HCT116 (cell line): ENCODE data around the gene TENT4A. TPM values are rescaled to one million over a fixed set of nuclear protein-coding genes. Genes with fewer than 3 reads are reported as not detected.

Source experiments
- ATAC-seq: fragments of 200-7000 bp; cut with Tn5 transposase; 2 replicates; pipeline ENCODE4 v1.9.1; 2020; ENCODE audit warnings: mild to moderate bottlenecking, moderate library complexity
- BruUV-seq: library from RNA; stranded (reverse); fragments of 400-500 nt; replicated peaks from 2 replicates; lab custom pipeline; 2021; lab: Mats Ljungman, UMichigan
- CTCF ChIA-PET: fragments of 300-600 bp; sonication (Branson Sonifier 250); formaldehyde crosslinking; loops from one replicate; lab custom pipeline; 2021; ENCODE audit warnings: antibody characterized with exemption; lab: Charles Lee
- POLR2A ChIA-PET: fragments of 300-600, 350-600 bp; sonication (Branson Sonifier 250); formaldehyde crosslinking; loops from one replicate; lab custom pipeline; 2021; ENCODE audit warnings: antibody characterized with exemption; lab: Charles Lee
- RAD21 ChIA-PET, 2 experiments: fragments of 300-600 bp; sonication (Branson Sonifier 250); formaldehyde crosslinking; loops; one replicate each; lab custom pipeline; 2023; ENCODE audit warnings: low total read pairs in 2 of 2; ENCODE audit not compliant: uncharacterized antibody in 2 of 2, unreplicated experiment in 2 of 2, low non-redundant PET in 1 of 2; lab: Charles Lee
- DNase-seq: peaks from one replicate; pipeline ENCODE4 v3.0.0-alpha.2; 2010; ENCODE audit warnings: low read depth, low spot score
- H2AFZ ChIP-seq: fragments of 200-600 bp; shearing (Covaris generic), sonication (generic); 2 replicates; pipeline ENCODE4 v1.6.1; 2017; ENCODE audit warnings: low read depth, mixed run types, mixed read lengths, antibody characterized with exemption, low read length; ENCODE audit not compliant: poor library complexity, severe bottlenecking
- H3K27ac ChIP-seq: 2 replicates; pipeline ENCODE4 v1.5.1; 2012; ENCODE audit warnings: low read depth, low read length
- H3K27me3 ChIP-seq: fragments of 200-600 bp; sonication (generic); 2 replicates; pipeline ENCODE4 v1.6.1; 2016; ENCODE audit warnings: mixed run types, low read length, mixed read lengths; ENCODE audit not compliant: insufficient read depth
- H3K36me3 ChIP-seq, 2 experiments: fragments of 200-500 bp in 1 of 2; fragments of 200-600 bp in 1 of 2; sonication (Bioruptor generic) in 1 of 2; sonication (generic) in 1 of 2; 2 replicates each; pipeline versions ENCODE4 v1.5.1 to v1.6.1; 2014 to 2016; ENCODE audit warnings: low read length in 2 of 2, inconsistent platforms in 1 of 2, mixed read lengths in 1 of 2, mixed run types in 1 of 2; ENCODE audit not compliant: insufficient read depth in 2 of 2, control insufficient read depth in 1 of 2
- H3K4me1 ChIP-seq, 2 experiments: fragments of 200-600 bp in 1 of 2; sonication (generic) in 1 of 2; 2 replicates each; pipeline versions ENCODE4 v1.5.1 to v1.6.1; 2012 to 2017; ENCODE audit warnings: low read length in 2 of 2, inconsistent platforms in 1 of 2, mild to moderate bottlenecking in 1 of 2, mixed read lengths in 1 of 2, mixed run types in 1 of 2, moderate library complexity in 1 of 2; ENCODE audit not compliant: insufficient read depth in 2 of 2, control insufficient read depth in 1 of 2
- H3K4me2 ChIP-seq: fragments of 200-600 bp; sonication (generic); 2 replicates; pipeline ENCODE4 v1.6.1; 2017; ENCODE audit warnings: mixed run types, low read length, mixed read lengths
- H3K4me3 ChIP-seq, 2 experiments: fragments of 200-600 bp in 1 of 2; sonication (generic) in 1 of 2; replicated peaks in 1 of 2; 2 replicates each; pipeline ENCODE4 v1.5.1; 2011 to 2016; ENCODE audit warnings: low read length in 2 of 2, control low read depth in 1 of 2, low read depth in 1 of 2, mild to moderate bottlenecking in 1 of 2, mixed read lengths in 1 of 2, mixed run types in 1 of 2
- H3K79me2 ChIP-seq: fragments of 200-600 bp; sonication (generic); 2 replicates; pipeline ENCODE4 v1.6.1; 2017; ENCODE audit warnings: mild to moderate bottlenecking, mixed run types, low read length, moderate library complexity, mixed read lengths; ENCODE audit not compliant: insufficient read depth
- H3K9ac ChIP-seq: fragments of 200-600 bp; sonication (generic); 2 replicates; pipeline ENCODE4 v1.6.1; 2016; ENCODE audit warnings: low read length, mixed read lengths
- H3K9me2 ChIP-seq: fragments of 200-600 bp; sonication (generic), shearing (Covaris generic); 2 replicates; pipeline ENCODE4 v1.6.1; 2017; ENCODE audit warnings: mixed run types, mild to moderate bottlenecking, moderate library complexity; ENCODE audit not compliant: insufficient read depth
- H3K9me3 ChIP-seq, 2 experiments: fragments of 200-500 bp in 1 of 2; fragments of 200-600 bp in 1 of 2; sonication (Bioruptor generic) in 1 of 2; sonication (generic) in 1 of 2; 2 replicates each; pipeline ENCODE4 v1.6.1; 2014 to 2017; ENCODE audit warnings: low read length in 2 of 2, mixed read lengths in 2 of 2, inconsistent platforms in 1 of 2, low read depth in 1 of 2, mild to moderate bottlenecking in 1 of 2, mixed run types in 1 of 2, moderate library complexity in 1 of 2; ENCODE audit not compliant: control insufficient read depth in 1 of 2, insufficient read depth in 1 of 2
- H4K20me1 ChIP-seq: fragments of 200-600 bp; sonication (generic), shearing (Covaris generic); 2 replicates; pipeline ENCODE4 v1.6.1; 2017; ENCODE audit warnings: mixed run types, mild to moderate bottlenecking, moderate library complexity; ENCODE audit not compliant: insufficient read depth
- CBX3 ChIP-seq: IDR thresholded peaks from 2 replicates; pipeline ENCODE4 v1.6.1; 2012; ENCODE audit warnings: low read depth
- CEBPB ChIP-seq: IDR thresholded peaks from 2 replicates; pipeline ENCODE4 v1.6.1; 2012; ENCODE audit warnings: low read depth
- EGR1 ChIP-seq: IDR thresholded peaks from 2 replicates; pipeline ENCODE4 v1.6.1; 2012; ENCODE audit warnings: low read depth
- ELF1 ChIP-seq: IDR thresholded peaks from 2 replicates; pipeline ENCODE4 v1.6.1; 2012; ENCODE audit warnings: low read depth, borderline replicate concordance
- EZH2 ChIP-seq: fragments of 200-600 bp; sonication (generic); IDR thresholded peaks from 2 replicates; pipeline ENCODE4 v1.6.1; 2017; ENCODE audit warnings: antibody characterized with exemption, mixed run types
- EZH2phosphoT487 ChIP-seq: fragments of 200-600 bp; IDR thresholded peaks from 2 replicates; pipeline ENCODE4 v1.6.1; 2018; ENCODE audit warnings: antibody characterized with exemption, borderline replicate concordance
- FOSL1 ChIP-seq: IDR thresholded peaks from 2 replicates; pipeline ENCODE4 v1.6.1; 2012; ENCODE audit warnings: low read depth
- JUND ChIP-seq: IDR thresholded peaks from 2 replicates; pipeline ENCODE4 v1.6.1; 2012
- POLR2A ChIP-seq: IDR thresholded peaks from 2 replicates; pipeline ENCODE4 v1.7.0; 2011; ENCODE audit warnings: borderline replicate concordance; ENCODE audit not compliant: insufficient read depth, insufficient read length; ENCODE audit errors: extremely low read depth
- POLR2AphosphoS5 ChIP-seq: IDR thresholded peaks from 2 replicates; pipeline ENCODE4 v1.6.1; 2011; ENCODE audit warnings: mild to moderate bottlenecking, low read depth, low read length, moderate library complexity
- RAD21 ChIP-seq: IDR thresholded peaks from 2 replicates; pipeline ENCODE4 v1.6.1; 2012; ENCODE audit warnings: low read depth, mild to moderate bottlenecking
- SIN3A ChIP-seq: IDR thresholded peaks from 2 replicates; pipeline ENCODE4 v1.6.1; 2012; ENCODE audit warnings: low read depth
- SP1 ChIP-seq: IDR thresholded peaks from 2 replicates; pipeline ENCODE4 v1.6.1; 2012; ENCODE audit warnings: low read depth
- TCF7L2 ChIP-seq: IDR thresholded peaks from 2 replicates; pipeline ENCODE4 v1.7.0; 2011; ENCODE audit warnings: borderline replicate concordance, inconsistent platforms; ENCODE audit not compliant: insufficient read depth, insufficient read length; ENCODE audit errors: extremely low read depth
- YY1 ChIP-seq: IDR thresholded peaks from 2 replicates; pipeline ENCODE4 v1.6.1; 2011; ENCODE audit warnings: low read length, low read depth, moderate library complexity, mild to moderate bottlenecking; ENCODE audit not compliant: insufficient replicate concordance; ENCODE audit errors: extremely low read depth
- ZFX ChIP-seq: fragments of 450-650 bp; IDR thresholded peaks from 2 replicates; pipeline ENCODE4 v1.6.1; 2017
- ZNF274 ChIP-seq: fragments of 200-500 bp; sonication (Bioruptor generic); IDR thresholded peaks from 2 replicates; pipeline ENCODE4 v1.6.1; 2014; ENCODE audit warnings: mild to moderate bottlenecking, low read depth, low read length, inconsistent platforms
- intact Hi-C: fragments of 100-400 bp; cut with micrococcal nuclease; formaldehyde crosslinking; loops from 2 replicates; pipeline ENCODE4 v1.10.0; 2022
- total RNA-seq: library from RNA; stranded (reverse); gene quantifications from one replicate; pipeline ENCODE4 v1.2.1, GENCODE V29; 2021; ENCODE audit not compliant: unreplicated experiment
- TF ChIP-seq, protein P1 (sequence below): IDR thresholded peaks from 2 replicates; pipeline ENCODE4 v1.6.1; 2012
- TF ChIP-seq, protein P2 (sequence below): IDR thresholded peaks from 2 replicates; pipeline ENCODE4 v1.6.1; 2012
- TF ChIP-seq, protein P3 (sequence below), 3 experiments: fragments of 200-600 bp in 1 of 3; sonication (generic) in 1 of 3; IDR thresholded peaks in 2 of 3; conservative IDR thresholded peaks in 1 of 3; 2 replicates each; pipeline ENCODE4 v1.5.1; 2012 to 2017; ENCODE audit warnings: low read depth in 2 of 3, low read length in 2 of 3, antibody characterized with exemption in 1 of 3, borderline replicate concordance in 1 of 3, control low read depth in 1 of 3, mild to moderate bottlenecking in 1 of 3, mixed read lengths in 1 of 3, mixed run types in 1 of 3, moderate library complexity in 1 of 3; ENCODE audit not compliant: insufficient read depth in 1 of 3

The TENT4A gene
- total RNA-seq, 1 experiment from 2014 or later: 39.8 TPM

DNA sequence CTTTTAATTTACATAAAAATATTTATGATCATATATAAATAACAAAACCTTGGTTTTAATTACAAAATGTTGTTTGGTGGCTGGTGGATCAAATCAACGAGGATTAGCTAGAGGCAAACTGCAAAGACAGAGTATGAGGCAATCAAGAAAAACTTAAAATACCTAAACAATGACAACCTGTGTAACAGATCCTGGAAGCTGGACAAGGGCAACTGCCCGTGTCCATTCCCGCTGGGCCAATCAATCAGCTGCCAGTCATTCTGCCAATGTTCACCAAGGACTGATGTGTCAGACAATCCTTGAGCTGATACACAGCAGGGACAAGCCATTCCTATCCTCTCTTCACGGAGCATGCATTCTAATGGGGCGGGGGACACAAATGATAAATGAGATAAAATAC lies 3.2 kb upstream of the TENT4A start:
- H3K9me2 ChIP-seq: no peaks in the 10 kb centered on the region
- no peaks in the 10 kb centered on the region for H3K9me3 ChIP-seq
- no peak for DNase-seq
- H3K4me2 ChIP-seq: no peak overlapping the region
- H3K36me3 ChIP-seq: no peaks in the 10 kb centered on the region
- no TSS peak for BruUV-seq
- H3K79me2 ChIP-seq: peaks cover 8% of the 10 kb centered on the region
- no peak overlapping the region for H2AFZ ChIP-seq
- POLR2A ChIA-PET: no interaction called here
- intact Hi-C loops: no loop called here
- RAD21 ChIA-PET: no interaction called here
- H3K27me3 ChIP-seq: no peaks in the 10 kb centered on the region
- H3K27ac ChIP-seq: no peak overlapping the region
- ATAC-seq: no peak
- CTCF ChIA-PET: no interaction called here
- H3K4me1 ChIP-seq: peaks cover 8 to 23% of the 10 kb centered on the region in 2 experiments
- H3K9ac ChIP-seq: no peak overlapping the region
- no peak for TF ChIP-seq ZFX
- no peak for TF ChIP-seq SIN3A
- H3K4me3 ChIP-seq: no peak overlapping the region
- H4K20me1 ChIP-seq: peaks cover 4% of the 10 kb centered on the region

DNA sequence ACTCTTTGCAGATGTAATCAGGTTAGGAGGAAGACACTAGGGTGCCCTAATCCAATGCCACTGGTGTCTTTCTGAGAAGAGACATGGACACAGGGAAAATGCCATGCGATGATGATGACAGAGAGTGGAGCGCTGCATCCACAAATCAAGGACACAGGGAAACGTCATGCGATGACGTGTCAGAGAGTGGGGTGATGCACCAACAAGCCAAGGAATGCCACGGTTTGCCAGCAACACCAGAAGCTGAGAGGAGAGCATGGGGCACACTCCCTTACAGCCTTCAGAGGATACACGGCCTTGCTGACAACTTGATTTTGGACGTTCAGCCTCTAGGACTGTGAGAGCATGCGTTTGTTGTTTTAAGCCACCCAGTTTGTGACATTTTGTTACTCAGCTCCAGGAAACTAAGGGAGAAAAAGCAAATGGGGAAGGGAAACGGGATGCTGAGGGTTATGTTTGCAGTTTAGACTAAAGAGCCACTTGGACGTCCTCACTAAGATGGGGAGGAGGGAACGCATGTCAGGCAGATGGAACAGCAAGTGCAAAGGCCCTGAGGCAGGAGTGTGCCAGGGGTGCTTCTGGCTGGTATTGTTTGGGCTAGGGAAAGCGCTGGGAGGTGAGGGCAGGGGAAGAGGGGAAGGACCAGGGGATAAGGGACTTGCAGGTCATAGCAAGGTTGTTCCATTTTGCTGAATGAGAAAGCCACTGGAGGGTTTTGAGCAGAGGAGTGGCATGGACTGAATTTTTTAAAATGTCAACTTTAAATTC lies 2.5 kb upstream of the TENT4A start:
- no peak overlapping the region for H3K4me2 ChIP-seq
- H3K27me3 ChIP-seq: no peaks in the 10 kb centered on the region
- H4K20me1 ChIP-seq: peaks cover 10% of the 10 kb centered on the region
- peaks cover 0 to 6% of the 10 kb centered on the region in 2 experiments; a peak in 1 of 4 replicates for H3K36me3 ChIP-seq
- no peak overlapping the region for H3K9ac ChIP-seq
- H2AFZ ChIP-seq: no peak overlapping the region
- ATAC-seq: no peak
- peaks cover 15% of the 10 kb centered on the region for H3K79me2 ChIP-seq
- ChIA-PET CTCF (no interaction called here), POLR2A (interaction anchor here (1.4 kb wide), 1 partner anchor 78 kb away, joined by 4 read pairs; the partner anchor contains the start of genes NSUN2 and SRD5A1), RAD21 (no interaction called here)
- DNase-seq: no peak
- no peaks in the 10 kb centered on the region for H3K9me2 ChIP-seq
- peaks cover 14 to 26% of the 10 kb centered on the region in 2 experiments for H3K4me1 ChIP-seq
- H3K9me3 ChIP-seq: no peaks in the 10 kb centered on the region
- peak overlapping the region; percentile 98; the same call in 1 of the 2 replicates for H3K27ac ChIP-seq
- intact Hi-C loops: no loop called here
- no TSS peak for BruUV-seq
- H3K4me3 ChIP-seq: no peak overlapping the region
- TF ChIP-seq ZFX (no peak), POLR2AphosphoS5 (no peak), ELF1 (no peak), ZNF274 (no peak), EZH2phosphoT487 (no peak), CEBPB (no peak), FOSL1 (no peak), JUND (no peak), RAD21 (no peak), EGR1 (no peak), YY1 (no peak), TCF7L2 (no peak), POLR2A (no peak), EZH2 (no peak), CBX3 (no peak), SP1 (no peak)
- TF ChIP-seq, protein P1, sequence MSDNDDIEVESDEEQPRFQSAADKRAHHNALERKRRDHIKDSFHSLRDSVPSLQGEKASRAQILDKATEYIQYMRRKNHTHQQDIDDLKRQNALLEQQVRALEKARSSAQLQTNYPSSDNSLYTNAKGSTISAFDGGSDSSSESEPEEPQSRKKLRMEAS: no peak
- TF ChIP-seq, protein P2, sequence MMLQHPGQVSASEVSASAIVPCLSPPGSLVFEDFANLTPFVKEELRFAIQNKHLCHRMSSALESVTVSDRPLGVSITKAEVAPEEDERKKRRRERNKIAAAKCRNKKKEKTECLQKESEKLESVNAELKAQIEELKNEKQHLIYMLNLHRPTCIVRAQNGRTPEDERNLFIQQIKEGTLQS: no peak
- TF ChIP-seq, protein P3, sequence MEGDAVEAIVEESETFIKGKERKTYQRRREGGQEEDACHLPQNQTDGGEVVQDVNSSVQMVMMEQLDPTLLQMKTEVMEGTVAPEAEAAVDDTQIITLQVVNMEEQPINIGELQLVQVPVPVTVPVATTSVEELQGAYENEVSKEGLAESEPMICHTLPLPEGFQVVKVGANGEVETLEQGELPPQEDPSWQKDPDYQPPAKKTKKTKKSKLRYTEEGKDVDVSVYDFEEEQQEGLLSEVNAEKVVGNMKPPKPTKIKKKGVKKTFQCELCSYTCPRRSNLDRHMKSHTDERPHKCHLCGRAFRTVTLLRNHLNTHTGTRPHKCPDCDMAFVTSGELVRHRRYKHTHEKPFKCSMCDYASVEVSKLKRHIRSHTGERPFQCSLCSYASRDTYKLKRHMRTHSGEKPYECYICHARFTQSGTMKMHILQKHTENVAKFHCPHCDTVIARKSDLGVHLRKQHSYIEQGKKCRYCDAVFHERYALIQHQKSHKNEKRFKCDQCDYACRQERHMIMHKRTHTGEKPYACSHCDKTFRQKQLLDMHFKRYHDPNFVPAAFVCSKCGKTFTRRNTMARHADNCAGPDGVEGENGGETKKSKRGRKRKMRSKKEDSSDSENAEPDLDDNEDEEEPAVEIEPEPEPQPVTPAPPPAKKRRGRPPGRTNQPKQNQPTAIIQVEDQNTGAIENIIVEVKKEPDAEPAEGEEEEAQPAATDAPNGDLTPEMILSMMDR (IDR thresholded peaks at IDR 0.05 in 2 of 3, conservative IDR thresholded peaks at IDR 0.05 in 1 of 3; ENCODE audit: borderline replicate concordance in 1 of 3, insufficient read depth in 1 of 3, low read depth in 2 of 3, low read length in 2 of 3): no peak
